GM23248 (cell line): Measurements from ENCODE around the gene CTSW.

ENCODE experiments used
- EZH2 ChIP-seq: fragments of 200-600 bp; sonication (generic); IDR thresholded peaks from 2 replicates; pipeline ENCODE4 v1.6.1; 2018; ENCODE audit warnings: antibody characterized with exemption, mild to moderate bottlenecking; ENCODE audit not compliant: insufficient read depth, poor library complexity, severe bottlenecking
- EZH2phosphoT487 ChIP-seq: fragments of 200-600 bp; sonication (generic); IDR thresholded peaks from 2 replicates; pipeline ENCODE4 v1.6.1; 2018; ENCODE audit warnings: antibody characterized with exemption, moderate library complexity, mild to moderate bottlenecking, low read depth; ENCODE audit not compliant: insufficient read depth

GRCh38 chr11:65895482-65895981, 15.9 kb downstream of the CTSW start:
- TF ChIP-seq EZH2 (no peak), EZH2phosphoT487 (no peak)
